Epithelial cell of proximal tubule (primary cell): ENCODE measurements around the gene NPBWR2. TPM values are rescaled to one million over a fixed set of nuclear protein-coding genes. Genes with fewer than 3 reads are reported as not detected.

Source experiments
- DNase-seq: peaks from one replicate; pipeline ENCODE4 v3.0.0-alpha.2; 2011; ENCODE audit warnings: low read depth
- H3K4me3 ChIP-seq: 2 replicates; pipeline ENCODE4 v1.5.1; 2011; ENCODE audit warnings: low read depth, mild to moderate bottlenecking, low read length
- CTCF ChIP-seq: conservative IDR thresholded peaks from 2 replicates; pipeline ENCODE4 v1.5.1; 2012; ENCODE audit warnings: low read depth, mild to moderate bottlenecking, low read length
- total RNA-seq: library from RNA; depleted of rRNA; stranded (reverse); fragments of >200 nt; gene quantifications from 2 replicates; pipeline ENCODE4 v1.2.3, GENCODE V29; 2015

The NPBWR2 gene
- total RNA-seq, 1 donor from 2014 or later: not detected

- no peak for DNase-seq
- H3K4me3 ChIP-seq: no peak overlapping the region
- no peak for TF ChIP-seq CTCF
These were observed 50.8 kb downstream of the NPBWR2 start for GRCh38 chr20:64056639-64056888.

GRCh38 chr20:64055893-64056638 is 51.3 kb downstream of the NPBWR2 start:
- DNase-seq: no peak
- no peak overlapping the region for H3K4me3 ChIP-seq
- no peak for TF ChIP-seq CTCF

- no peak overlapping the region for H3K4me3 ChIP-seq
- DNase-seq: no peak
- TF ChIP-seq CTCF: no peak
These were observed 51.9 kb downstream of the NPBWR2 start for GRCh38 chr20:64055396-64055892.

GRCh38 chr20:64053841-64054661 is 53.3 kb downstream of the NPBWR2 start:
- H3K4me3 ChIP-seq: no peak overlapping the region
- no peak for DNase-seq
- TF ChIP-seq CTCF: peak; percentile 37

Other genes with a start within 250 kb of the NPBWR2 start
- not detected in 2 replicates for gene ABHD16B, start 246.1 kb downstream of the NPBWR2 start, total RNA-seq
- 112 and 128 TPM in 2 replicates for gene TPD52L2, start 242.3 kb downstream of the NPBWR2 start, total RNA-seq
- 46.1 and 46.4 TPM in 2 replicates for gene DNAJC5, start 212.4 kb downstream of the NPBWR2 start, total RNA-seq
- gene UCKL1, start 151.1 kb downstream of the NPBWR2 start, total RNA-seq: 16.2 and 35.7 TPM in 2 replicates
- gene ZNF512B, start 137.6 kb downstream of the NPBWR2 start, total RNA-seq: 5.2 and 6.9 TPM in 2 replicates
- gene SAMD10, start 127.9 kb downstream of the NPBWR2 start, total RNA-seq: 9.5 and 10.8 TPM in 2 replicates
- gene PRPF6, start 126.4 kb downstream of the NPBWR2 start, total RNA-seq: 56.6 and 62.4 TPM in 2 replicates
- gene C20orf204, start 71.4 kb downstream of the NPBWR2 start, total RNA-seq: under 0.01 TPM in 1 of 2 replicates, not detected in the other
- gene SOX18, start 57.9 kb downstream of the NPBWR2 start, total RNA-seq: not detected in 2 replicates
- gene TCEA2, start 44.4 kb downstream of the NPBWR2 start, total RNA-seq: 11.9 and 14.6 TPM in 2 replicates
- 19.7 and 21.8 TPM in 2 replicates for gene RGS19, start 28.0 kb downstream of the NPBWR2 start, total RNA-seq
- 0.06 and 0.36 TPM in 2 replicates for gene OPRL1, start 27.5 kb downstream of the NPBWR2 start, total RNA-seq
- gene LKAAEAR1, start 23.2 kb downstream of the NPBWR2 start, total RNA-seq: not detected in 2 replicates
- gene MYT1, start 56.9 kb upstream of the NPBWR2 start, total RNA-seq: not detected in 2 replicates
- gene PCMTD2, start 148.2 kb upstream of the NPBWR2 start, total RNA-seq: 15.9 and 44.7 TPM in 2 replicates